NCI-H2171 (cell line): Measurements from ENCODE around the gene VWA7.

ENCODE experiments used
- DNase-seq: peaks from one replicate; lab custom pipeline; 2025; lab: John Stamatoyannopoulos, UW

Gene VWA7

GRCh38 chr6:31729979-31730630, 47.0 kb downstream of the VWA7 start:
- peak; percentile 24 for DNase-seq

GRCh38 chr6:31729515-31729978, 47.6 kb downstream of the VWA7 start:
- DNase-seq = peak; percentile 77

GRCh38 chr6:31728767-31729514, 48.2 kb downstream of the VWA7 start, which contains the start of gene DDAH2:
DDAH2 (minus strand) TSS chr6:31729299; CDS start chr6:31729161, 138 bp downstream.
- DNase-seq = no peak

- no peak for DNase-seq
Measured at GRCh38 chr6:31727717-31728671, 49.1 kb downstream of the VWA7 start.

GRCh38 chr6:31727034-31727716, 50.0 kb downstream of the VWA7 start:
- DNase-seq = no peak

GRCh38 chr6:31725502-31726350, 51.4 kb downstream of the VWA7 start:
- DNase-seq = no peak

DNA sequence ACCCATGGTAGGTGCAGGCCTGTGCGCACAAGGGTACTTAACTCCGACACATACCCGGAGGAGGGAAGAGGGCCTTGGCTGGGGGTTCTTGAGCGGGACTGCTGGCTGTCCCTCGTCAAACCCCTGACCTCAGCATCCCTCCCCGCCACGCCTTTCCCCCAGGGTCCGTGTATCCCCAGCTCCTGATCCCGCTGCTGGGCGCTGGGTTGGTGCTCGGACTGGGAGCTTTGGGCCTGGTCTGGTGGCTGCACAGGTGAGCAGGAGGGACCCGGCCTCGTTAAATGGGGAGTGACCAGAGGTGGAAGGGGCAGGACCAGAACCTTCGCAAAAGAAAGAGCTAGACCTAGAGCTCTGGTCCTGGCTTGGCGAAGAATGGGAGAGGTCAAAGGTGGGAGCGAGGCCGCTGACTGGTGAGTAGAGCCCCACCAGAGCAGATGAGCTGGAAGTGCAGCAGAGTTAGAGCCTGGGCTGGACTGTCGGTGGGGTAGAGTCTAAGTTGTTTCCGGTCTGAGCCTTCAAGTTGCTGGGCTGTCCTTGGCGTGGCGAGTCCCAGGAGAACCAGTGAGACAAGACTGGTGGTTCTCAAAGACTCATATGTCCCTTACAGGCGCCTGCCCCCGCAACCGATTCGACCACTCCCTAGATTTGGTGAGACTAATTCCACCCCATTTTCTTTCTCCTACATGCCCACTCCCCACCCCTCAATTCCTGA, 53.0 kb downstream of the VWA7 start:
- DNase-seq = no peak

- DNase-seq = peak; percentile 9
Measured at GRCh38 chr6:31723245-31723979, 53.7 kb downstream of the VWA7 start, which contains the start of gene MPIG6B. MPIG6B (plus strand) TSS chr6:31723373; CDS start chr6:31723384, 11 bp downstream.

DNA sequence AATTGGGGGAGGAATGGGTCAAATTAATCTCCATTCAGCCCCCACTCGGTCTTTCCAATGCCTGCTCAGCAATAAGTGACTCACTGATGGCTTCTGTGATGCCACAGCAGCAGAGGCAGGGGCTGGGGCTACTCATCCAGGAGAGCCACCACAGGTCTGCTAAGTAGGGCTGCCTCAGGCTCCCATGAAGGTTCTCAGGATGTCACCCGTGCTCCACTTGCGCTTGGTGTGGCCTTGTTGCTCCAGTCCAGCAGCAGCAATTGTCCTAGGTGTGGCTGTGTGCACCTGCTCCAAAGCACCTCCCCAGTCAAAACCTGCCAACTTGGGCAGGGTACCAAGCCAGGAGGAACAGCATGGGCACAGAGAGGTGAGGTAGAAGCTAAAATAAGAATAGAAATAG, 55.0 kb downstream of the VWA7 start:
- no peak for DNase-seq

DNA sequence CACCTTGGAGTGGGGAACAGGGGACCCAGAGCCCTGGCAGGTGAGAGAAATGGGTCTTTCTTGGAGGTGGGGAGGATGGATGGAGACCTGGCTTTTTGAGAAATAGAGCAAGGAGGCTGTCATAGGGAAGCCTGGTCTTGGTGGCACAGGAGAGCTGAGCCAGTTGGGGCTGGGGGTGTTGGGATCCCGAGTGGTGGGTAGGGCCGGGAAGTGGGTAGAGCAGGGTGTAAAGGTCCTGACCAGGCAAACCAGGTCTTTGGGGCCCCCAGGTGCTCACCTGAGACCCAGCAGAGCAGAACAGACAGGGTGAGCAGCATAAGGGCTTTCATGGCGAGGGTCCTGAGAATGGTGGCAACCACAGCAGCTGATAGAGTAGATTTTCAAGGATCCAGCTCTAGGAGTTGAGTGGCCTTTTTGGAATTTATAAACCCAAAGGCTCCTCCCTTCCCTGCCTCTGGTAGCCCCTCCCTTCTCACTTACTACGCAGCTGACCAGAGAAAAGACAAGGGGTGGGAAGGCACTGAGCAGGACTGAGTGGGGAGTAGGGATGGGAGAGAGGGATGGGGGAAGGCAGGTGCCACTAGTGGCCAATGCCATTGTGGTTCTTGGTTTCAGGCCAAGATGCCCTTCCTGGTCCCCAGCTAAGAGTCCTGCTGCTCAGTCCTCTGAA, 55.6 kb downstream of the VWA7 start, which contains the start of gene LY6G6C:
Gene LY6G6C (minus strand): TSS at position 396 of the 670 bp plus-strand sequence. CDS start 67 bp downstream, at position 329.
- no peak for DNase-seq

- DNase-seq = no peak
Measured at GRCh38 chr6:31720196-31720770, 56.8 kb downstream of the VWA7 start.

DNA sequence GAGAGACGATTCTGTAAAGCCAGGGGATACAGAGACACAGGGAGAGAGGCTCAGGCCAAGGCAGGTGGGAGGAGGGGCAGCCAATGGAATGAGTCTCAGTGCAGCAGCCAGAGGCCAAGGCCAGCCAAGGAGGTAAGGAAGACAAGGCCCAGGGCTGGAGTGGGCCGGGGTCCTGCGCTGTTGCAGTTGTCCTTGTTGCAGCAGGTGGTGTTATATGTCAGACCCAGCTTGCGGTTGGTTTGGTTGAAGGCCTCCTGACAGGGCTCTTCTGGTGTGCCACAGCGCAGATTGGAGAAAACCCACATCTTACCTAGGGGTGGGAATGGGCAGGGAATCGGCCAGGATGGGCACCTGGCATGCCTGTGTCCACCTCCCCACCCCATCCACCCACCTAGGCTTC, 58.1 kb downstream of the VWA7 start:
- no peak for DNase-seq

DNA sequence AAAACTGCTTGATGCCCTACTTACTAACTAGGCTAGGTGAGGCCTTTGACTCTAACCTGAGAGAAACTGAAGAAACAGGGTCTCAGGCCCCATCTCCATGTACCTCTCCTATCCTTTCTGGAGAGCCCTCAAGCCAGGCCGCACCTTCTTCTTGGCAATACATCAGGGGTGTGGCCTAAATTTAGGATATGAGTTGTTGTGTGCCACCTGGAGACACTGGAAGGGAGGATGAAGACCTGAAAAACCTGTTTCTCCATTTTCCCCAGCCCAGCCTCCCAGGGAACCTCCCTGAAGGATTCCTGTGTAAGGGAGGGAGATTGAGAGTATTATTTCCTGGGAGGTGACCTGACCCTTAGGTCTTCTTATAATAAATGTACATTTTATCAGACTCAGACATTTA, 58.9 kb downstream of the VWA7 start:
- DNase-seq = no peak

GRCh38 chr6:31717499-31718222, 59.5 kb downstream of the VWA7 start:
- DNase-seq = no peak
